ENCODE results near the gene HIGD1A. TPM values are rescaled to one million over a fixed set of nuclear protein-coding genes. Genes with fewer than 3 reads are reported as not detected.
"Not testable (repeated sequence)": the region's sequence is repeated elsewhere in the genome, so short reads cannot be mapped to it uniquely, and the experiment has no call there.

The HIGD1A gene
- total RNA-seq, 1 donor from 2014 or later, result 35.9 TPM

- H3K4me1 Mint-ChIP-seq, result peaks cover 8% of the 10 kb centered on the region
- ChIA-PET CTCF (no interaction called here), POLR2A (no interaction called here)
- ATAC-seq (ENCODE audit: low read depth), result no peak
- H3K27ac Mint-ChIP-seq, result no peak overlapping the region
- no peak for TF ChIP-seq CTCF (IDR thresholded peaks at IDR 0.05)
- no peaks in the 10 kb centered on the region for H3K36me3 Mint-ChIP-seq (ENCODE audit: low read depth)
- H3K27me3 Mint-ChIP-seq, result no peaks in the 10 kb centered on the region
- intact Hi-C loops (cut with micrococcal nuclease), result no loop called here
- H3K4me3 Mint-ChIP-seq, result no peak overlapping the region
- no peak for DNase-seq
- no peaks in the 10 kb centered on the region for H3K9me3 Mint-ChIP-seq
Observed at GRCh38 chr3:42814914-42815507, 10.7 kb upstream of the HIGD1A start.

- no peaks in the 10 kb centered on the region for H3K36me3 Mint-ChIP-seq (ENCODE audit: low read depth)
- ATAC-seq (ENCODE audit: low read depth) (no peak), DNase-seq (no peak)
- CTCF ChIA-PET, result no interaction called here
- intact Hi-C loops (cut with micrococcal nuclease), result no loop called here
- no peaks in the 10 kb centered on the region for H3K9me3 Mint-ChIP-seq
- POLR2A ChIA-PET, result no interaction called here
- no peak for TF ChIP-seq CTCF (IDR thresholded peaks at IDR 0.05)
- peaks cover 2% of the 10 kb centered on the region for H3K27me3 Mint-ChIP-seq
- H3K27ac Mint-ChIP-seq, result no peak overlapping the region
- H3K4me3 Mint-ChIP-seq, result no peak overlapping the region
- peaks cover 8% of the 10 kb centered on the region for H3K4me1 Mint-ChIP-seq
Observed at GRCh38 chr3:42814246-42814645, 10.0 kb upstream of the HIGD1A start.

GRCh38 chr3:42811118-42811883 lies 7.0 kb upstream of the HIGD1A start:
- CTCF ChIA-PET; POLR2A ChIA-PET; H3K27me3 Mint-ChIP-seq; ATAC-seq (ENCODE audit: low read depth); H3K36me3 Mint-ChIP-seq (ENCODE audit: low read depth); intact Hi-C loops (cut with micrococcal nuclease); DNase-seq; H3K4me3 Mint-ChIP-seq; H3K4me1 Mint-ChIP-seq; H3K9me3 Mint-ChIP-seq; H3K27ac Mint-ChIP-seq: not testable (repeated sequence)

GRCh38 chr3:42810706-42811105 lies 6.4 kb upstream of the HIGD1A start:
- DNase-seq; ATAC-seq (ENCODE audit: low read depth); intact Hi-C loops (cut with micrococcal nuclease); POLR2A ChIA-PET; H3K9me3 Mint-ChIP-seq; H3K4me3 Mint-ChIP-seq; H3K36me3 Mint-ChIP-seq (ENCODE audit: low read depth); H3K4me1 Mint-ChIP-seq; CTCF ChIA-PET; H3K27ac Mint-ChIP-seq; H3K27me3 Mint-ChIP-seq: not testable (repeated sequence)

GRCh38 chr3:42809202-42809601 lies 4.9 kb upstream of the HIGD1A start, which contains the start of gene ACKR2:
ACKR2 (plus strand) TSS chr3:42809445; CDS start chr3:42864503, 55,058 bp downstream.
- ChIA-PET POLR2A (no interaction called here), CTCF (no interaction called here)
- intact Hi-C loops (cut with micrococcal nuclease), result loop anchor here (10.0 kb wide), 2 partner anchors 296 to 476 kb away; partner anchors contain the start of genes POMGNT2 and SNRK
- no peak for TF ChIP-seq CTCF (IDR thresholded peaks at IDR 0.05)
- Mint-ChIP-seq H3K36me3 (ENCODE audit: low read depth) (peaks cover 2% of the 10 kb centered on the region), H3K27ac (no peak within 1 kb of the TSS), H3K4me1 (peaks cover 17% of the 10 kb centered on the region), H3K4me3 (no peak within 1 kb of the TSS), H3K9me3 (no peaks in the 10 kb centered on the region), H3K27me3 (peaks cover 8% of the 10 kb centered on the region)
- DNase-seq (no peak), ATAC-seq (ENCODE audit: low read depth) (no peak)

GRCh38 chr3:42807929-42808328 lies 3.6 kb upstream of the HIGD1A start:
- Mint-ChIP-seq H3K4me1 (peaks cover 29% of the 10 kb centered on the region), H3K36me3 (ENCODE audit: low read depth) (peaks cover 8% of the 10 kb centered on the region), H3K27me3 (peaks cover 8% of the 10 kb centered on the region), H3K27ac (no peak overlapping the region), H3K4me3 (no peak overlapping the region), H3K9me3 (no peaks in the 10 kb centered on the region)
- DNase-seq, result no peak
- intact Hi-C loops (cut with micrococcal nuclease), result loop anchor here (10.0 kb wide), 2 partner anchors 297 to 477 kb away; partner anchors contain the start of genes POMGNT2 and SNRK
- ATAC-seq (ENCODE audit: low read depth), result no peak
- ChIA-PET CTCF (interaction anchor here (1.0 kb wide), 1 partner anchor 28 kb away, joined by 3 read pairs; no protein-coding TSS in a partner anchor), POLR2A (interaction anchor here (0.6 kb wide), 1 partner anchor 118 kb away, joined by 3 read pairs; no protein-coding TSS in a partner anchor)
- no peak for TF ChIP-seq CTCF (IDR thresholded peaks at IDR 0.05)
